Right lung (tissue), 5 donors: Measurements from ENCODE around the gene ARHGEF9. TPM values are rescaled to one million over a fixed set of nuclear protein-coding genes. Genes with fewer than 3 reads are reported as not detected.
"Not testable (repeated sequence)": the region's sequence is repeated elsewhere in the genome, so short reads cannot be mapped to it uniquely, and the experiment has no call there.

Source experiments
- DNase-seq, 2 donors: peaks; one replicate each; pipeline ENCODE4 v3.0.0-alpha.2; 2013
- polyA plus RNA-seq, 5 donors: library from polyadenylated mRNA; unstranded; fragments of 120-200 nt; gene quantifications; one replicate each; pipeline versions ENCODE4 v1.2.1 to v1.2.3, GENCODE V29; 2013; ENCODE audit warnings: inconsistent platforms in 1 of 5, low replicate concordance in 1 of 5; ENCODE audit not compliant: insufficient read length in 5 of 5, insufficient read depth in 1 of 5

The ARHGEF9 gene
- polyA plus RNA-seq, 5 donors, result 29.4 to 40.2 (median 37.4) TPM

DNA sequence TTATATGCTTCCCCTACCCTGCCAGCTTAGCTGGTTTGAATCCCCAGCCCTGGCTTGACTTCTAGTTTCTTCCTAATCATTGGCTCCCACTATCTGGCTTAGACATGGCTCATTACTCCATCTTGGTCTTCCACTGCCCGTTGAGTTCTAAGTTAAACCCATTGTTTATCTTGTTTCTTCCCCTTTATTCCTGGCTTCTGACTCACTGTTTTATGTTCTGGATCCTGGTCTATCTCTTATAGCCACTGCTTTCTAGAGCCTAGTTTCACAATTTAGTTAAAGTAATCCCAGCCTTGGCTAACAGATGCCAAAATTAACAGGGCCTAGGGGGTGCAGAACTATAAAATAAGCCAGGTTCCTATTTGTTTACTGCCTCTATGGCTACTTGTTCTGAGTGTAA, 120.9 kb downstream of the ARHGEF9 start:
- DNase-seq, result no peak

DNA sequence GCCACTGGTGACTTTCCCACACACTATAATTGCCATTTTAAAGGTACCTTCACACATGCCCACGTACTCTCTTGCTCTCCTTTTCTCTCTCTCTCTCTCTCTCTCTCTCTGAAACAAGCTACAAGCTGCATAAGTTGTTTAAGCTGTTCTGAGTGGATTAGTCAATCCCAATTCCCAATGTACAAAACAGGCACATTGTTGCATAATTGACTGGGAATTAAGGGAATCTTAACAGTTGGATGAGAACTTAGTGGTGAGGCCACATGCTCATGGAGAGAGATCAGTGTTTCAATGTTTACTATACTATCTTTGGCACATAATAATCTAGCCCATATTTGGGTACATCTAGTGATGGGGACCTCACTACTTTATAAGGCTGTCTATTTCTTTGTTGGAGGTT, 123.3 kb downstream of the ARHGEF9 start:
- no peak for DNase-seq

- no peak for DNase-seq
These were observed 126.1 kb downstream of the ARHGEF9 start for GRCh38 chrX:63658920-63659319.

DNA sequence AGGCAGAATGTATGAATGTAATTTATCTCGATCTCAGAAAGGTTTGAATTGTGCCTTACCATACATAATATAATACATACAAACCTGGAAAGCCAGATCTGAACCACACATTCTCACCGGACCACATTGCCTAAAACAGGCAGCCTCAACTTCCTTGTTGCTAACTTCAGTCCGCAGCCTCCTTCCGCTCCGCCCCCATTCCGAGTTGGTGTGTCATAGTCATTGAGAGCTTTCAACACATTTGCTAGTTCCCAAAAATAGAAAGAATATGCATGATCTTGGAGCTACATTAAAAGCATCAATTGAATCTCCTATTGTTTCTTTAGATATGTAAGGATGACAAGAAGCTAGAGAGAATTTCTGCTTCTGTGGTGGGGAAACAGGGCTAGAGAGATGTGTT, 127.2 kb downstream of the ARHGEF9 start:
- no peak for DNase-seq

GRCh38 chrX:63656871-63657580, 128.0 kb downstream of the ARHGEF9 start:
- no peak for DNase-seq

- no peak for DNase-seq
These were observed 132.8 kb downstream of the ARHGEF9 start for GRCh38 chrX:63652086-63652765.

- not testable (repeated sequence) for DNase-seq
These were observed 139.3 kb downstream of the ARHGEF9 start for GRCh38 chrX:63645748-63646147.

- no peak for DNase-seq
These were observed 149.3 kb downstream of the ARHGEF9 start for GRCh38 chrX:63635750-63636149.

DNA sequence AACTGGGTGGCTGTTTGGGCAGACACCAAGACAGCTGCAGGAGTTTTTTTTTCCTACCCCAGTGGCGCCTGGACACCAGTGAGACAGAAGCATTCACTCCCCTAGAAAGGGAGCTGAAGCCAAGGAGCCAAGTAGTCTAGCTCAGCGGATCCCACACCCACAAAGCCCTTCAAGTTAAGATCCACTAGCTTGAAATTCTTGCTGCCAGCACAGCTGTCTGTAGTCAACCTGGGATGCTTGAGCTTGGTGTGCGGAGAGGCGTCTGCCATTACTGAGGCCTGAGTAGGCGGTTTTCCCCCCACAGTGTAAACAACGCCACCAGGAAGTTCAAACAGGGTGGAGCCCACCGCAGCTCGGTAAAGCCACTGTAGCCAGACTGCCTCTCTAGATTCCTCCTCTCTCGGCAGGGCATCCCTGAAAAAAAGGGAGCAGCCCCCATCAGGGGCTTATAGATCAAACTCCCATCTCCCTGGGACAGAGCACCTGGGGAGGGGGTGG, 171.4 kb downstream of the ARHGEF9 start:
- DNase-seq, result no peak

DNA sequence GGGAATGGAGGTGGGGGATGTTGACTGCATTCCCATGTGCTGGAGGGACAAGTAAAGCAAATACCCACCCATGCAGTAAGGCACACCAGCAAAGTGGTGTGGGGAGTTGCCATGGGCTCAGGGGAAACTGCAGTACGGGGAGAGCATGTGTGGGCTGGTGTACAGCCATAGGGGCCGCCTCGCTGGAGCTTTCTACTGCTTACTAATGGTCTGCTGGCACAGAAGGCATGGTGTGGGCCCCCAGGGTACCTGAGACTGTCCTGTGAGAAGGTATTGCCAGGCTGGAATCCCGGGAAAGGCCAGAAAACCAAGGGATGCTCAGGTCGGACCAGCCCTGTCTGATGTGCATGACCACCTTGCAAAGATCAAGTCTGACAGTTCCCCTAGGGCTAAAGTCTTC, 199.1 kb downstream of the ARHGEF9 start:
- no peak for DNase-seq
